H9 (cell line): ENCODE data around the gene ADAMTS17. TPM values are rescaled to one million over a fixed set of nuclear protein-coding genes. Genes with fewer than 3 reads are reported as not detected.

Experiments used
- DNase-seq: peaks from one replicate; pipeline ENCODE4 v3.0.0-alpha.2; 2017
- H2AFZ ChIP-seq: one replicate; pipeline ENCODE4 v1.6.1; 2013; ENCODE audit warnings: mild to moderate bottlenecking, low read length, control low read depth, moderate library complexity
- H2AK5ac ChIP-seq: 2 replicates; pipeline ENCODE4 v1.6.1; 2013; ENCODE audit warnings: low read length, control low read depth, mixed read lengths; ENCODE audit not compliant: insufficient read length
- H2BK120ac ChIP-seq: one replicate; pipeline ENCODE4 v1.6.1; 2013; ENCODE audit warnings: low read depth, mild to moderate bottlenecking, low read length, control low read depth, inconsistent platforms; ENCODE audit not compliant: poor library complexity, severe bottlenecking
- H2BK12ac ChIP-seq: 2 replicates; pipeline ENCODE4 v1.6.1; 2013; ENCODE audit warnings: low read length, control low read depth, mixed read lengths, low read depth; ENCODE audit not compliant: insufficient read length
- H2BK15ac ChIP-seq: 2 replicates; pipeline ENCODE4 v1.6.1; 2013; ENCODE audit warnings: low read depth, low read length, control low read depth
- H2BK20ac ChIP-seq: one replicate; pipeline ENCODE4 v1.6.1; 2013; ENCODE audit warnings: low read depth, mild to moderate bottlenecking, low read length, control low read depth, inconsistent platforms; ENCODE audit not compliant: poor library complexity, severe bottlenecking
- H2BK5ac ChIP-seq: 2 replicates; pipeline ENCODE4 v1.6.1; 2013; ENCODE audit warnings: low read length, control low read depth, mixed read lengths; ENCODE audit not compliant: insufficient read length
- H3K14ac ChIP-seq: 2 replicates; pipeline ENCODE4 v1.6.1; 2013; ENCODE audit warnings: low read length, control low read depth; ENCODE audit not compliant: insufficient read depth
- H3K18ac ChIP-seq: 2 replicates; pipeline ENCODE4 v1.6.1; 2013; ENCODE audit warnings: low read depth, mild to moderate bottlenecking, mixed read lengths, low read length, control low read depth; ENCODE audit not compliant: insufficient read length
- H3K23ac ChIP-seq: 2 replicates; pipeline ENCODE4 v1.6.1; 2013; ENCODE audit warnings: low read length, control low read depth, mixed read lengths, low read depth; ENCODE audit not compliant: insufficient read length
- H3K23me2 ChIP-seq: 2 replicates; pipeline ENCODE4 v1.6.1; 2013; ENCODE audit warnings: low read depth, mild to moderate bottlenecking, mixed read lengths, low read length, control low read depth; ENCODE audit not compliant: insufficient read length, poor library complexity, severe bottlenecking
- H3K27ac ChIP-seq: 2 replicates; pipeline ENCODE4 v1.5.1; 2013; ENCODE audit warnings: low read length, control low read depth, mixed read lengths, low read depth; ENCODE audit not compliant: insufficient read length
- H3K27me3 ChIP-seq: 2 replicates; pipeline ENCODE4 v1.6.1; 2013; ENCODE audit warnings: low read length, control low read depth, inconsistent platforms; ENCODE audit not compliant: insufficient read depth
- H3K4ac ChIP-seq: 2 replicates; pipeline ENCODE4 v1.6.1; 2013; ENCODE audit warnings: low read depth, mild to moderate bottlenecking, control low read depth, inconsistent platforms, low read length, moderate library complexity
- H3K4me1 ChIP-seq: 2 replicates; pipeline ENCODE4 v1.6.1; 2013; ENCODE audit warnings: low read length, control low read depth, inconsistent platforms; ENCODE audit not compliant: insufficient read depth
- H3K4me2 ChIP-seq: 2 replicates; pipeline ENCODE4 v1.6.1; 2013; ENCODE audit warnings: low read length, control low read depth, mixed read lengths; ENCODE audit not compliant: insufficient read length, insufficient read depth
- H3K56ac ChIP-seq: 2 replicates; pipeline ENCODE4 v1.6.1; 2013; ENCODE audit warnings: low read depth, mild to moderate bottlenecking, mixed read lengths, low read length, control low read depth; ENCODE audit not compliant: insufficient read length
- H3K79me1 ChIP-seq: 2 replicates; pipeline ENCODE4 v1.6.1; 2013; ENCODE audit warnings: low read depth, mild to moderate bottlenecking, moderate library complexity, low read length, control low read depth, inconsistent platforms; ENCODE audit not compliant: insufficient read depth, poor library complexity, severe bottlenecking
- H3K79me2 ChIP-seq: 2 replicates; pipeline ENCODE4 v1.6.1; 2013; ENCODE audit warnings: low read length, control low read depth, inconsistent platforms; ENCODE audit not compliant: insufficient read depth
- H3K9ac ChIP-seq: 2 replicates; pipeline ENCODE4 v1.6.1; 2013; ENCODE audit warnings: low read length, control low read depth, mixed read lengths; ENCODE audit not compliant: insufficient read length; ENCODE audit errors: extremely low read depth
- H3K9me3 ChIP-seq: one replicate; pipeline ENCODE4 v1.6.1; 2013; ENCODE audit warnings: low read depth, low read length, inconsistent platforms; ENCODE audit not compliant: control insufficient read depth
- H3T11ph ChIP-seq: one replicate; pipeline ENCODE4 v1.6.1; 2013; ENCODE audit warnings: mild to moderate bottlenecking, low read length, control low read depth, inconsistent platforms
- H4K20me1 ChIP-seq: one replicate; pipeline ENCODE4 v1.6.1; 2013; ENCODE audit not compliant: control insufficient read depth, insufficient read length, insufficient read depth
- H4K5ac ChIP-seq: 2 replicates; pipeline ENCODE4 v1.6.1; 2013; ENCODE audit warnings: low read depth, mild to moderate bottlenecking, mixed read lengths, low read length, control low read depth; ENCODE audit not compliant: insufficient read length
- H4K8ac ChIP-seq: replicated peaks from 2 replicates; pipeline ENCODE4 v1.6.1; 2013; ENCODE audit warnings: low read length, control low read depth, mixed read lengths, low read depth; ENCODE audit not compliant: insufficient read length
- H4K91ac ChIP-seq: 2 replicates; pipeline ENCODE4 v1.6.1; 2013; ENCODE audit warnings: low read depth, mild to moderate bottlenecking, moderate library complexity, mixed read lengths, low read length, control low read depth; ENCODE audit not compliant: insufficient read length
- H3K27ac Mint-ChIP-seq, 3 experiments: 2 replicates in 2 of 3; 3 replicates in 1 of 3; pipeline ENCODE4 v1.8.0; 2020 to 2021; ENCODE audit warnings: mixed read lengths in 3 of 3, mild to moderate bottlenecking in 1 of 3, moderate library complexity in 1 of 3
- H3K27me3 Mint-ChIP-seq: 2 replicates; pipeline ENCODE4 v1.8.0; 2021; ENCODE audit warnings: low read depth, mild to moderate bottlenecking, moderate library complexity, mixed read lengths
- H3K36me3 Mint-ChIP-seq, 3 experiments: 2 replicates in 2 of 3; 3 replicates in 1 of 3; pipeline ENCODE4 v1.8.0; 2020 to 2021; ENCODE audit warnings: low read depth in 3 of 3, mixed read lengths in 3 of 3; ENCODE audit not compliant: insufficient read depth in 1 of 3
- H3K4me1 Mint-ChIP-seq, 2 experiments: 2 replicates each; pipeline ENCODE4 v1.8.0; 2020; ENCODE audit warnings: mixed read lengths in 2 of 2
- H3K4me3 Mint-ChIP-seq, 2 experiments: 2 replicates in 1 of 2; 3 replicates in 1 of 2; pipeline ENCODE4 v1.8.0; 2020 to 2021; ENCODE audit warnings: mild to moderate bottlenecking in 2 of 2, mixed read lengths in 2 of 2, moderate library complexity in 1 of 2
- H3K9me3 Mint-ChIP-seq, 2 experiments: 2 replicates in 1 of 2; 3 replicates in 1 of 2; pipeline ENCODE4 v1.8.0; 2020; ENCODE audit warnings: mild to moderate bottlenecking in 2 of 2, mixed read lengths in 2 of 2, moderate library complexity in 1 of 2
- WGBS: extraction: QIAGEN DNeasy Blood & Tissue Kit; methylation state at CpG from one replicate; pipeline ENCODE4 v1.1.7; 2013; ENCODE audit warnings: missing lambda C conversion rate, low lambda C conversion rate, mixed read lengths; ENCODE audit not compliant: insufficient read length; ENCODE audit errors: extremely low coverage; 5-methylcytosine and 5-hydroxymethylcytosine counted together
- total RNA-seq: library from RNA; stranded (reverse); gene quantifications from 2 replicates; pipeline ENCODE4 v1.2.1, GENCODE V29; 2021
- TF ChIP-seq, protein P1 (sequence below): fragments of 200-600 bp; sonication (generic); conservative IDR thresholded peaks from 3 replicates; pipeline ENCODE4 v1.8.0; 2021; ENCODE audit warnings: antibody characterized with exemption, mild to moderate bottlenecking

Gene ADAMTS17
- total RNA-seq, 1 experiment from 2014 or later: 2.9 TPM

DNA sequence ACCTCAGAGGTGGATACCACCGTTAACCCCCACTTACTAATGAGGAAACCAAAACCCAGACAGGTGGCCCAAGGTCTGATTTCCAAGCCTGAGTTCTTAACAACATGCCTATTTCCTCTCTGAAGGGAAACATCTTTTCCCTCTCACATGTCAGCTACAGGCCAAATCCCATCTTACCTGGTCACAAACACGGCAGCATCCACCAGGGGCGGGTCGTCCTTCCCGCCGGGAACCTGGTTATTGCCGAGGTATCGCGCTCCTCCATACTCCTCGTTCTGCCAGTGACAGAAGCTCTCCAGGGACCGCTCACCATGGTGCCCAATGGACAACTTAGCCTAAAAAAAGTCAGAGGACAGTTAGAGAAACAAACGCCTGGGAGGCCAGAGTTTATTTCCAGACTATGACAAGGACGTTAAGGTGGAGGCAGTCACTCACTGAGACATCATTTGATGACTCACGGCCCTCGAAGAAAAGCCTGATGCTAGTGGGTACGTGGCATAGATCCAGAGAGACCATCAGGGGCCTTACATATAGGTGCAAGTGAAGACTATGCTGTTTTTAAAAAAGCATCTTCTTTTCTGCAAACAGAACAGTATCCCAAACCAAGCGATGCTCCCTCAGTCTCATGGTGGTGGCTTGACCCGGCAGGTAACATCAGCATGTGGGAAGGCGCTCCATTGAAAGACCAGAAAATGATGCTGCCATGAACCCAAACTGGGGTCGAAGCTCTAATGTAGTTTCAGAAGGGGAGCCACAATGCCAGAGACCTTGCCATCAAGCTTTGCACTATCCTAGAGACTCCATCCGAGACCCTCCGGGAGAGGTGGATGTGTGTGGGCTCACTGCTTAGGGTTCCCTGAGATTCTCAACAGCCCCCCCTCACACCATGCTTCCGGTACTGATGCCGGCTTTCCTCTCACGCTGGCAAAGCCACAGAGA lies 80.2 kb downstream of the ADAMTS17 start:
- H2AK5ac ChIP-seq: no peak overlapping the region
- no peak overlapping the region for H2BK15ac ChIP-seq
- Mint-ChIP-seq H3K27me3 (no peaks in the 10 kb centered on the region), H3K4me3 (no peak overlapping the region), H3K36me3 (peaks cover 9 to 10% (median 10%) of the 10 kb centered on the region in 3 experiments; a peak in 6 of 7 replicates), H3K4me1 (peaks cover 2% of the 10 kb centered on the region in 2 experiments; a peak in 2 of 4 replicates), H3K27ac (no peak overlapping the region), H3K9me3 (peaks cover 8 to 14% of the 10 kb centered on the region in 2 experiments; a peak in 4 of 5 replicates)
- no peak overlapping the region for H2BK20ac ChIP-seq
- H3K18ac ChIP-seq: no peak overlapping the region
- H3K79me2 ChIP-seq: no peaks in the 10 kb centered on the region
- H3K27me3 ChIP-seq: no peaks in the 10 kb centered on the region
- H3K23me2 ChIP-seq: no peaks in the 10 kb centered on the region
- H3K4me2 ChIP-seq: no peak overlapping the region
- no peaks in the 10 kb centered on the region for H4K20me1 ChIP-seq
- no peak overlapping the region for H3K23ac ChIP-seq
- no peak overlapping the region for H2BK120ac ChIP-seq
- no peak overlapping the region for H3K56ac ChIP-seq
- H3K14ac ChIP-seq: no peak overlapping the region
- no peak for DNase-seq
- no peaks in the 10 kb centered on the region for H3K9me3 ChIP-seq
- no peak overlapping the region for H3K9ac ChIP-seq
- H3K27ac ChIP-seq: no peak overlapping the region
- no peak overlapping the region for H2BK5ac ChIP-seq
- H3K4ac ChIP-seq: no peak overlapping the region
- no peaks in the 10 kb centered on the region for H3K4me1 ChIP-seq
- no peaks in the 10 kb centered on the region for H3K79me1 ChIP-seq
- no peak overlapping the region for H2BK12ac ChIP-seq
- H2AFZ ChIP-seq: no peak overlapping the region
- no peak overlapping the region for H4K8ac ChIP-seq
- no peak overlapping the region for H4K5ac ChIP-seq
- TF ChIP-seq, protein P1, sequence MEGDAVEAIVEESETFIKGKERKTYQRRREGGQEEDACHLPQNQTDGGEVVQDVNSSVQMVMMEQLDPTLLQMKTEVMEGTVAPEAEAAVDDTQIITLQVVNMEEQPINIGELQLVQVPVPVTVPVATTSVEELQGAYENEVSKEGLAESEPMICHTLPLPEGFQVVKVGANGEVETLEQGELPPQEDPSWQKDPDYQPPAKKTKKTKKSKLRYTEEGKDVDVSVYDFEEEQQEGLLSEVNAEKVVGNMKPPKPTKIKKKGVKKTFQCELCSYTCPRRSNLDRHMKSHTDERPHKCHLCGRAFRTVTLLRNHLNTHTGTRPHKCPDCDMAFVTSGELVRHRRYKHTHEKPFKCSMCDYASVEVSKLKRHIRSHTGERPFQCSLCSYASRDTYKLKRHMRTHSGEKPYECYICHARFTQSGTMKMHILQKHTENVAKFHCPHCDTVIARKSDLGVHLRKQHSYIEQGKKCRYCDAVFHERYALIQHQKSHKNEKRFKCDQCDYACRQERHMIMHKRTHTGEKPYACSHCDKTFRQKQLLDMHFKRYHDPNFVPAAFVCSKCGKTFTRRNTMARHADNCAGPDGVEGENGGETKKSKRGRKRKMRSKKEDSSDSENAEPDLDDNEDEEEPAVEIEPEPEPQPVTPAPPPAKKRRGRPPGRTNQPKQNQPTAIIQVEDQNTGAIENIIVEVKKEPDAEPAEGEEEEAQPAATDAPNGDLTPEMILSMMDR: no peak
- H4K91ac ChIP-seq: no peak overlapping the region
- WGBS: no CpG with 5 or more reads among the region's 25 CpGs
- no peak overlapping the region for H3T11ph ChIP-seq
